GM18502 (cell line): Measurements from ENCODE around the gene ITPK1.

Source experiments
- ATAC-seq: cut with Tn5 transposase; IDR thresholded peaks from one replicate; pipeline ENCODE4 v1.9.1; 2021; ENCODE audit warnings: mild to moderate bottlenecking; ENCODE audit not compliant: unreplicated experiment, poor library complexity

Gene ITPK1

GRCh38 chr14:93002049-93002448 is 113.7 kb downstream of the ITPK1 start:
- no peak for ATAC-seq

- no peak for ATAC-seq
These were observed 116.8 kb downstream of the ITPK1 start for GRCh38 chr14:92998946-92999345.

GRCh38 chr14:92997343-92998061 is 118.2 kb downstream of the ITPK1 start:
- no peak for ATAC-seq

- ATAC-seq = no peak
These were observed 120.1 kb downstream of the ITPK1 start for GRCh38 chr14:92995620-92996019.

- ATAC-seq = no peak
These were observed 120.8 kb downstream of the ITPK1 start for GRCh38 chr14:92994942-92995341.

GRCh38 chr14:92994131-92994676 is 121.5 kb downstream of the ITPK1 start:
- no peak for ATAC-seq

- ATAC-seq = no peak
These were observed 122.4 kb downstream of the ITPK1 start for GRCh38 chr14:92993302-92993701.

- no peak for ATAC-seq
These were observed 124.2 kb downstream of the ITPK1 start for GRCh38 chr14:92991536-92991935.

GRCh38 chr14:92990456-92991430 is 125.0 kb downstream of the ITPK1 start:
- ATAC-seq = no peak

GRCh38 chr14:92988786-92989755 is 126.7 kb downstream of the ITPK1 start:
- no peak for ATAC-seq

- ATAC-seq = no peak
These were observed 127.8 kb downstream of the ITPK1 start for GRCh38 chr14:92987713-92988510.

GRCh38 chr14:92987148-92987570 is 128.6 kb downstream of the ITPK1 start:
- no peak for ATAC-seq

GRCh38 chr14:92986254-92987147 is 129.2 kb downstream of the ITPK1 start:
- no peak for ATAC-seq

- no peak for ATAC-seq
These were observed 130.2 kb downstream of the ITPK1 start for GRCh38 chr14:92985521-92985920.

GRCh38 chr14:92984896-92985295 is 130.8 kb downstream of the ITPK1 start:
- ATAC-seq = no peak

- ATAC-seq = no peak
These were observed 131.5 kb downstream of the ITPK1 start for GRCh38 chr14:92984082-92984788.

- ATAC-seq = no peak
These were observed 132.8 kb downstream of the ITPK1 start for GRCh38 chr14:92982956-92983355.

GRCh38 chr14:92981726-92982125 is 134.0 kb downstream of the ITPK1 start:
- no peak for ATAC-seq
